PC-3 (cell line): ENCODE results near the gene PRM2.

ENCODE experiments used
- CTCF ChIP-seq: fragments of 300-600 bp; sonication (generic); conservative IDR thresholded peaks from 2 replicates; pipeline ENCODE4 v1.5.1; 2017; ENCODE audit warnings: antibody characterized with exemption, low read depth, mild to moderate bottlenecking, low read length
- EZH2 ChIP-seq: fragments of 300-600 bp; sonication (generic); IDR thresholded peaks from one replicate; pipeline ENCODE4 v1.6.1; 2017; ENCODE audit warnings: antibody characterized with exemption, mild to moderate bottlenecking, low read length; ENCODE audit not compliant: unreplicated experiment
- EZH2phosphoT487 ChIP-seq: fragments of 300-600 bp; sonication (generic); IDR thresholded peaks from 2 replicates; pipeline ENCODE4 v1.6.1; 2018; ENCODE audit warnings: mild to moderate bottlenecking, antibody characterized with exemption, low read length, borderline replicate concordance

GRCh38 chr16:11233727-11234376 lies 42.4 kb downstream of the PRM2 start:
- TF ChIP-seq EZH2 (no peak), CTCF (no peak), EZH2phosphoT487 (no peak)
